Astrocyte (in vitro differentiated cells and primary cell): ENCODE data around the gene KLRK1. TPM values are rescaled to one million over a fixed set of nuclear protein-coding genes. Genes with fewer than 3 reads are reported as not detected.
"Not testable (repeated sequence)": the region's sequence is repeated elsewhere in the genome, so short reads cannot be mapped to it uniquely, and the experiment has no call there.

Source experiments
- DNase-seq: peaks from one replicate; pipeline ENCODE4 v3.0.0-alpha.2; 2010; ENCODE audit warnings: low read depth
- FAIRE-seq: peaks from 2 replicates; lab custom pipeline; 2011; peaks lifted over from hg19 to GRCh38; lab: Jason Lieb, UNC
- H2AFZ ChIP-seq: 2 replicates; pipeline ENCODE4 v1.6.0; 2012; ENCODE audit warnings: low read depth, low read length, inconsistent platforms
- H3K27ac ChIP-seq: 2 replicates; pipeline ENCODE4 v1.5.1; 2011; ENCODE audit warnings: low read depth, low read length, inconsistent platforms
- H3K27me3 ChIP-seq: 2 replicates; pipeline ENCODE4 v1.6.0; 2011; ENCODE audit warnings: low read length, inconsistent platforms; ENCODE audit not compliant: insufficient read depth
- H3K36me3 ChIP-seq: 2 replicates; pipeline ENCODE4 v1.5.1; 2011; ENCODE audit warnings: low read length, inconsistent platforms; ENCODE audit not compliant: insufficient read depth
- H3K4me1 ChIP-seq: 2 replicates; pipeline ENCODE4 v1.5.1; 2011; ENCODE audit warnings: low read length, inconsistent platforms; ENCODE audit not compliant: insufficient read depth
- H3K4me2 ChIP-seq: 2 replicates; pipeline ENCODE4 v1.6.0; 2012; ENCODE audit warnings: low read length, inconsistent platforms
- H3K4me3 ChIP-seq: 2 replicates; pipeline ENCODE4 v1.5.1; 2011; ENCODE audit warnings: low read depth, mild to moderate bottlenecking, low read length, inconsistent platforms; ENCODE audit not compliant: insufficient read depth
- H3K79me2 ChIP-seq: 2 replicates; pipeline ENCODE4 v1.6.0; 2012; ENCODE audit warnings: mild to moderate bottlenecking, low read length, inconsistent platforms; ENCODE audit not compliant: insufficient read depth
- H3K9ac ChIP-seq: 2 replicates; pipeline ENCODE4 v1.6.0; 2012; ENCODE audit warnings: mild to moderate bottlenecking, low read length, inconsistent platforms
- H3K9me3 ChIP-seq: 2 replicates; pipeline ENCODE4 v1.5.1; 2012; ENCODE audit warnings: low read depth, mild to moderate bottlenecking, low read length, inconsistent platforms; ENCODE audit not compliant: insufficient read depth
- H4K20me1 ChIP-seq: 2 replicates; pipeline ENCODE4 v1.6.0; 2012; ENCODE audit warnings: low read length, inconsistent platforms; ENCODE audit not compliant: insufficient read depth
- H3K27ac Mint-ChIP-seq: one replicate; pipeline ENCODE4 v1.8.0; 2021; ENCODE audit warnings: mild to moderate bottlenecking, mixed read lengths; ENCODE audit not compliant: unreplicated experiment
- H3K27me3 Mint-ChIP-seq: one replicate; pipeline ENCODE4 v1.8.0; 2021; ENCODE audit warnings: low read depth, mixed read lengths; ENCODE audit not compliant: unreplicated experiment
- H3K36me3 Mint-ChIP-seq: one replicate; pipeline ENCODE4 v1.8.0; 2021; ENCODE audit warnings: low read depth, mixed read lengths; ENCODE audit not compliant: unreplicated experiment
- H3K4me1 Mint-ChIP-seq: one replicate; pipeline ENCODE4 v1.8.0; 2021; ENCODE audit warnings: low read depth, mixed read lengths; ENCODE audit not compliant: unreplicated experiment
- H3K4me3 Mint-ChIP-seq: one replicate; pipeline ENCODE4 v1.8.0; 2021; ENCODE audit warnings: mild to moderate bottlenecking, moderate library complexity, mixed read lengths; ENCODE audit not compliant: unreplicated experiment
- H3K9me3 Mint-ChIP-seq: one replicate; pipeline ENCODE4 v1.8.0; 2021; ENCODE audit warnings: mild to moderate bottlenecking, mixed read lengths; ENCODE audit not compliant: unreplicated experiment
- EZH2 ChIP-seq: IDR thresholded peaks from 2 replicates; pipeline ENCODE4 v1.6.1; 2012; ENCODE audit warnings: mild to moderate bottlenecking, low read length, inconsistent platforms; ENCODE audit not compliant: insufficient read depth
- total RNA-seq: library from RNA; stranded (reverse); gene quantifications from 2 replicates; pipeline ENCODE4 v1.2.1, GENCODE V29; 2021
- TF ChIP-seq, protein P1 (sequence below): IDR thresholded peaks from 2 replicates; pipeline ENCODE4 v1.5.1; 2011; ENCODE audit warnings: low read depth, mild to moderate bottlenecking, inconsistent platforms, low read length, moderate library complexity; ENCODE audit not compliant: insufficient read depth

KLRK1 gene
- total RNA-seq, 1 donor from 2014 or later = 0.73 TPM

DNA sequence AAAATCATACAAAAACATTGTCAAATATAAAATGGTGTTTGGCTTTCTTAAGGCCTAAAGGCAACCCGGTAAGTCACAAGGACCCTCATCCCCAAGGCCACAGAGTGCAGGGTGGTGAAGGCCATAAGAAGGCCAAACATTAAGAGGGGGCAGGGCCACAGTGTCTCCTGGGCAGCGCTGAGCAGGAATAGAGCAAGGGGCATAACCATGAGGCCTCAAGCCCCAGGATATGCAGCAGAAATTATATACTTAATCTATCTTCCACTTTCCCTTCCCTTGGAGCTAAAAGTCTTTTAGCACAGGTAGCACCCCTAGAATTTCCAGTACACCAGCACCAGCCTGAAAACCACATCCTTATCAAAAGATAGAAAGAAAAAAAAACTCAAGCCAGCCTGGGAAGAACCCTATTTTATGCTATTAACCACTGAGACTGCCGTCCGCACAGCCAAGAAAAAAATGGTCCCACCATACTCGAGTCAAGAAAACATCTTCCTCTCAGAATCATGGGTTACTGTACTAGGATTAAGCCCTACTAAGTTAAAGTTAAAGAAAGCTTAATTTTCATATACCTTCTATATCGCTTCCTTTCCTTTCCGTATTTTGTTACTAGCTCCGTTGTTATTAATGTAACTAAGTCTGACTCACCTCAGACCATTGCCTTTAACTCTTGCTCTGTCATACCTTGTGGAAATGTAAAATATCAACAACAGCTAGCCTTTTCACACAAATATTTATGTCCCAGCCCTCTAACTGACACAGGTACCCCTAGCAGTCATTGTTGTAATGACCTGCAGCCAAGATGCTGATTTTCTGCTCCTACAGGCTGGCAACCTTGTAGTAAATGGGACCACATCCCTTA lies 20.1 kb downstream of the KLRK1 start:
- H2AFZ ChIP-seq = no peak overlapping the region
- H3K9me3 ChIP-seq = peaks cover 4% of the 10 kb centered on the region
- no peaks in the 10 kb centered on the region for H3K4me1 Mint-ChIP-seq
- H3K9ac ChIP-seq = no peak overlapping the region
- TF ChIP-seq, protein P1, sequence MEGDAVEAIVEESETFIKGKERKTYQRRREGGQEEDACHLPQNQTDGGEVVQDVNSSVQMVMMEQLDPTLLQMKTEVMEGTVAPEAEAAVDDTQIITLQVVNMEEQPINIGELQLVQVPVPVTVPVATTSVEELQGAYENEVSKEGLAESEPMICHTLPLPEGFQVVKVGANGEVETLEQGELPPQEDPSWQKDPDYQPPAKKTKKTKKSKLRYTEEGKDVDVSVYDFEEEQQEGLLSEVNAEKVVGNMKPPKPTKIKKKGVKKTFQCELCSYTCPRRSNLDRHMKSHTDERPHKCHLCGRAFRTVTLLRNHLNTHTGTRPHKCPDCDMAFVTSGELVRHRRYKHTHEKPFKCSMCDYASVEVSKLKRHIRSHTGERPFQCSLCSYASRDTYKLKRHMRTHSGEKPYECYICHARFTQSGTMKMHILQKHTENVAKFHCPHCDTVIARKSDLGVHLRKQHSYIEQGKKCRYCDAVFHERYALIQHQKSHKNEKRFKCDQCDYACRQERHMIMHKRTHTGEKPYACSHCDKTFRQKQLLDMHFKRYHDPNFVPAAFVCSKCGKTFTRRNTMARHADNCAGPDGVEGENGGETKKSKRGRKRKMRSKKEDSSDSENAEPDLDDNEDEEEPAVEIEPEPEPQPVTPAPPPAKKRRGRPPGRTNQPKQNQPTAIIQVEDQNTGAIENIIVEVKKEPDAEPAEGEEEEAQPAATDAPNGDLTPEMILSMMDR = no peak
- TF ChIP-seq EZH2 = no peak
- no peak for DNase-seq
- no peaks in the 10 kb centered on the region for H4K20me1 ChIP-seq
- H3K36me3 ChIP-seq = no peaks in the 10 kb centered on the region
- H3K4me3 Mint-ChIP-seq = no peak overlapping the region
- peaks cover 3% of the 10 kb centered on the region for H3K36me3 Mint-ChIP-seq
- H3K79me2 ChIP-seq = no peaks in the 10 kb centered on the region
- no peak overlapping the region for H3K27ac ChIP-seq
- no peak overlapping the region for H3K4me2 ChIP-seq
- no peaks in the 10 kb centered on the region for H3K27me3 ChIP-seq
- H3K27me3 Mint-ChIP-seq = no peaks in the 10 kb centered on the region
- no peak overlapping the region for H3K4me3 ChIP-seq
- H3K4me1 ChIP-seq = peaks cover 12% of the 10 kb centered on the region
- peaks cover 6% of the 10 kb centered on the region for H3K9me3 Mint-ChIP-seq
- no peak overlapping the region for H3K27ac Mint-ChIP-seq
- no peak for FAIRE-seq

DNA sequence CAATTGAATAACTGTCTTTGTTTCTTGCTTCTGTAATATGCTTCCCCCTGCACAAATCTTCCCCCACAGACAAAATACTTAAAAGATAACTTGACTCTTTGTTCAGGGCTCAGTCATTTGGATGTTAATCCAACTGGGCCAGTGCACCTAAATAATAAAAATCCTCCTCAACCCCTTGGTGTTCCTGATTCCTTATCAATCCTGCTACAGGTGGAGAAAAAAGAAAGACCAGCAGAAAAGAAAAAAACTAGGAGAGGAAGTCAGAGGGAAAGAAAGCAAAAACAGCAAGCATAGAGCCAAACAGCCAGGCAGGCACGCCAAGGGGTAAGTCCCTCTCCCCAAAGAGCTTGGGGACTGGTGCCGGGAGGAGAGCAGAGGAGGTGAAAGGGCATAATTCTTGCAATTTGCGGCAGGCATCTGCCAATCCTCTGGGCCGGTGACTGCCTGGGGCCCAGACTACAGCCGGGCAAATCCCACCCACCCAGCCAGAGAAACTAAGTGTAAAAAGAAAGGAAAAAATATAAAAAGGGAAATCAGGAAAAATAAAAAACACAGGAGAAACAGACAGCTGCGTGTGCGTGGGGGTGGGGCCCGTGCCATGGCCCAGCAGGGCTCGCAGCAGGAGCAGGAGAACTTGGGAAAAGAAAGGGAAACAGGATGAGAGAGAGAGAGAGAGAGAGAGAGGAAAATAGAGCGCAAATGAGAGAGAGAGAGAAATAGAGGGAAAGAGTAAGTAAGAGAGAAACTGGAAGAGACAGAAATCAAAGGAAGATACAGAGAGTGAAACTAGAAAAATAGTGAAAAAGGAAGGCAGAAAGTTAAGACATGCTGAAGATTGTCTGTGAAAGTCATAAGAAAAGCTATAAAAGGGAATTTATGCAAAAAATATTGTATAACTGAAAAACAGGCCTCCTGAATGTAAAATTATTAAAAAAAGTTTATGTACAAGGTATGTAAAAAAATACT lies 21.4 kb downstream of the KLRK1 start:
- H3K4me1 ChIP-seq = peaks cover 24% of the 10 kb centered on the region
- Mint-ChIP-seq H3K4me3 (no peak overlapping the region), H3K9me3 (peaks cover 6% of the 10 kb centered on the region), H3K36me3 (peaks cover 3% of the 10 kb centered on the region), H3K4me1 (no peaks in the 10 kb centered on the region), H3K27ac (no peak overlapping the region), H3K27me3 (no peaks in the 10 kb centered on the region)
- no peak for TF ChIP-seq EZH2
- FAIRE-seq (no peak), DNase-seq (no peak)
- no peak overlapping the region for H3K4me2 ChIP-seq
- H3K4me3 ChIP-seq = no peak overlapping the region
- no peaks in the 10 kb centered on the region for H3K27me3 ChIP-seq
- H3K27ac ChIP-seq = no peak overlapping the region
- H2AFZ ChIP-seq = no peak overlapping the region
- H3K79me2 ChIP-seq = no peaks in the 10 kb centered on the region
- H3K9me3 ChIP-seq = peaks cover 4% of the 10 kb centered on the region
- no peaks in the 10 kb centered on the region for H4K20me1 ChIP-seq
- no peaks in the 10 kb centered on the region for H3K36me3 ChIP-seq
- H3K9ac ChIP-seq = no peak overlapping the region

DNA sequence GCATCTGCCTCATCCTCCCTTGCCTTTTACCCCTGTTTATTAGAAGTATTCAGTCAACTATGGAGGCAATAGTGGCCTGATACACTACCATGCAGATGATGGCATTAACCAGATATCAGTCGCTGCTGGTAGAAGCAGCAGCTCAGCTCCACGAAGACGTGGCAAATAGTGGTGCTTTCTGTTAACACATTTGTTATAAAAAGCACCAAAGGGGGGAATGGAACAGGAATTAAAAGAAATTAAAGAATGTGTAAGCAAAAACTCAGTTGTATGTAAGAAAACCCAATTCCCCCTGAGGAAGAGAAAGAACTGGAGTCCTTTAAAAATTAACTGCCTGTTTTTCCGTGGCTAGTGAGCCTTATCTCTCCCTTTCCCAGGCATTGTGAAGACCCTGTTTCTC lies 22.1 kb downstream of the KLRK1 start:
- not testable (repeated sequence) for H3K79me2 ChIP-seq, FAIRE-seq, H3K4me3 Mint-ChIP-seq, H3K36me3 ChIP-seq, H3K27ac ChIP-seq, H3K9ac ChIP-seq, H2AFZ ChIP-seq, H3K4me3 ChIP-seq, H3K9me3 Mint-ChIP-seq, H3K36me3 Mint-ChIP-seq, H3K27me3 ChIP-seq, H3K4me2 ChIP-seq, H3K4me1 Mint-ChIP-seq, H3K27me3 Mint-ChIP-seq, H3K27ac Mint-ChIP-seq, H3K9me3 ChIP-seq, H4K20me1 ChIP-seq, DNase-seq
- peaks cover 26% of the 10 kb centered on the region for H3K4me1 ChIP-seq
